Measurements from ENCODE around the gene ADRB2.

Gene ADRB2

GRCh38 chr5:148831590-148832565 is 5.5 kb downstream of the ADRB2 start:
- no peak for DNase-seq

- DNase-seq: no peak
Observed at GRCh38 chr5:148833122-148833521, 6.7 kb downstream of the ADRB2 start.

GRCh38 chr5:148833925-148834324 is 7.5 kb downstream of the ADRB2 start:
- DNase-seq: no peak

- no peak for DNase-seq
Observed at GRCh38 chr5:148834689-148835088, 8.3 kb downstream of the ADRB2 start.

- no peak for DNase-seq
Observed at GRCh38 chr5:148836272-148837250, 10.2 kb downstream of the ADRB2 start.

- no peak for DNase-seq
Observed at GRCh38 chr5:148837383-148837782, 11.0 kb downstream of the ADRB2 start.

- DNase-seq: no peak
Observed at GRCh38 chr5:148838357-148838756, 11.9 kb downstream of the ADRB2 start.

- no peak for DNase-seq
Observed at GRCh38 chr5:148839960-148840359, 13.5 kb downstream of the ADRB2 start.

GRCh38 chr5:148840531-148840930 is 14.1 kb downstream of the ADRB2 start:
- DNase-seq: no peak

GRCh38 chr5:148841519-148841918 is 15.1 kb downstream of the ADRB2 start:
- no peak for DNase-seq

GRCh38 chr5:148842161-148842560 is 15.8 kb downstream of the ADRB2 start:
- no peak for DNase-seq

GRCh38 chr5:148843510-148844318 is 17.3 kb downstream of the ADRB2 start:
- peak; percentile 64 for DNase-seq

- no peak for DNase-seq
Observed at GRCh38 chr5:148844433-148845280, 18.2 kb downstream of the ADRB2 start.

- DNase-seq: peak; percentile 40
Observed at GRCh38 chr5:148846930-148847329, 20.5 kb downstream of the ADRB2 start.

GRCh38 chr5:148847456-148847855 is 21.0 kb downstream of the ADRB2 start:
- DNase-seq: no peak

GRCh38 chr5:148848393-148849031 is 22.1 kb downstream of the ADRB2 start:
- DNase-seq: no peak

GRCh38 chr5:148849461-148849860 is 23.1 kb downstream of the ADRB2 start:
- DNase-seq: no peak

- no peak for DNase-seq
Observed at GRCh38 chr5:148850836-148851235, 24.4 kb downstream of the ADRB2 start.

GRCh38 chr5:148853868-148854267 is 27.5 kb downstream of the ADRB2 start:
- DNase-seq: no peak

GRCh38 chr5:148855249-148856008 is 29.0 kb downstream of the ADRB2 start:
- no peak for DNase-seq
